ENCODE data around the gene APCDD1L.

APCDD1L gene

DNA sequence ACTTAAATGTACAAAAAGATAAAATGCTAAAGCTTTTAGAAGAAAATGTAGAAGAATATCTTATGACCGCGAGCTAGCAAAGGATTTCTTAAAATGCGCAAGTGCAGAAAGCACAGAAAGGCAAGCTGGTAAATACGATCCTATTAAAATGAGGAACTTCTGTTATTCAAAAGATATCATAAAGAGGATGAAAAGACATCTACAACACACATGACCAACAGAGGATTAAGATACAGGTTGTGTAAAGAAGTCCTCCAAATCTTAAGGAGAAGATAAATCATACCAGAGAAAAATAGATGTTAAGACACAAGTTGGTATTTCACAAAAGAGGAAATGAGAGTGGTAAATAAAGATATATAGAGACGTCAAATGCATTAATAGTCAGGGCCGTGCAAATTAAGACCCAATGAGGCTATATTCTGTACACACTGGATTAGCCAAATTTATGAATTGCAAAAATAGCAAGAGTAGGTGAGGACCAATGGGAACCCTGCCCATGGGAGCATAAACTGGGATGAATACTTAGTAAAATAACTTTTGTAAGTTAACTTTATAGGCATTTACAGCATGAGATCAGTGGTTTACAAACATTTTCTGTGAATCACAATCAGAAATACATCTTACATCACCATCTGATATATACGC lies 23.0 kb downstream of the APCDD1L start:
- no peak for DNase-seq (ENCODE audit: low read depth)

DNA sequence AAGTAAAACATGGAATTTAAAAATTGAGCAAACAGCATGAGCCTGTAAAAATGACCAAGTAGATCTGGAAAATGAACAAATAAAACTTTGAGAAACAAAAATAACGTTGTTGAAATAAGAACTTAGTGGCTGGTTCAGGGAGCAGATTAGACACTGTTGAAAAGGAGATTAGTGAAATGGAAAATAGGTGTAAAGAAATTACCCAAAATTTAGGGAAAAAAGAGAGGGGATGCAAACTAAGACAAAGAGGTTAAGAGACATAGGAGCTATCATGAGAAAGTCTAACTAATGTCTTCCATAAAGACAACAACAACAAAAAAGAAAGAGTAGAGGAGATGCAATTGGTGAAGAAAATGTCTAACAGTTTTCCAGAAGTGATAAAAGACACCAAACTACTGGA lies 29.0 kb downstream of the APCDD1L start:
- no peak for DNase-seq (ENCODE audit: low read depth)

DNA sequence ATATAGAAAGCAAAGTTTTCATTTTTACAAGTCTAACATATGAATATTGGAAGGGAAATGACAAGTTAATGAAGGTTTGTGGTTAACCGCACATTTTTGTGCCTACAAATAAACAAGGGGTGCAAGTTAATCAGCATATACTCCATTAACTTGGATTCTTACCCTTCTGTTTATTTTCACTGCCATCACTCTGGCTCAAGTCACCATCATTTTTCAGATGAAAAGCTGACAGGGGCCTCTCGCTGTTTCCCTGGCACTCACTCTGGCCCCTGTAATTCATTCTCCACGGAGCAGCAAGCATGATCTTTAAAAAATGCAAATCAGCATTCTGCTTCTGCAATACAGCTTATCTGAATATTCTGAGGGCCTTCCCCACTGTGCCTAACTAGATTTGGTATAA lies 29.8 kb downstream of the APCDD1L start:
- DNase-seq (ENCODE audit: low read depth), result no peak

DNA sequence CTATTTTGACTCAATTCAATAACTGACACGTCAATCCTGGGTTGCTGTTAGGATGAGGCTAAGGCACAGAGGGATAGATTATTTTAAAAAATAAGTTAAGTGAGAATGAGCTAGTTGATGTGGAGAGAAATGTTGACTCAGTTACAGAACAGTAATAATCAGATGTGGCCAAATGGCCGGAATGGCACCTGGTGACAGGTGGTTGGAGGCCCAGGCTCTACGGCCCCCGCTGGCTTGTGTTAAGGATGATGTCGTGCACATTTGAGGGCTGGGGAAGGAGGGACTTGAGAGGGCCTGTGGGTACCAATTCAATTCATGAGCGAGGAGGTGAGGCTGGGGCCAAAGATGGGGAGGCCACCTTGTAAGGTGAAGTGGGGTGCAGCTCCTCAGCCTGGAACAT lies 31.7 kb downstream of the APCDD1L start:
- DNase-seq (ENCODE audit: low read depth), result no peak

DNA sequence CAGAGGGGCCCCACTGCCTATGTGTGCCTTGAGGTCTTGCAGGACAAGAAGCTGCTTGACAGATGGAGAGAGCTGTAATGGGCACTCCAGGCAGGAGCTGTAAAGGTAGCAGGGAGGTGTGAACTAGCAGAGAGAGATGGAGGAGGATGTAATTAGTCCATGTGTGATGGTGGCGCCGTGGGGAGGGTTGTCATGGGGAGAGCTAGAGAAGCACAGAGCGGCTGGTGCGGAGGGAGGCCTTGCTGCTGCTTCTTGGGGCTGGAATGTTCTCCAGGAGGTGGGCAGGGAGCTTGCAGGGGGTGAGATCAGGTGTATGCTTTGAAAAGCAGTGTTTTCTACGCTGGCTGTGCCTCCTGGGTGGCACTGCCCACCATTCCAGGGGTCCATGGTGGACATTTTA lies 32.1 kb downstream of the APCDD1L start:
- no peak for DNase-seq (ENCODE audit: low read depth)

DNA sequence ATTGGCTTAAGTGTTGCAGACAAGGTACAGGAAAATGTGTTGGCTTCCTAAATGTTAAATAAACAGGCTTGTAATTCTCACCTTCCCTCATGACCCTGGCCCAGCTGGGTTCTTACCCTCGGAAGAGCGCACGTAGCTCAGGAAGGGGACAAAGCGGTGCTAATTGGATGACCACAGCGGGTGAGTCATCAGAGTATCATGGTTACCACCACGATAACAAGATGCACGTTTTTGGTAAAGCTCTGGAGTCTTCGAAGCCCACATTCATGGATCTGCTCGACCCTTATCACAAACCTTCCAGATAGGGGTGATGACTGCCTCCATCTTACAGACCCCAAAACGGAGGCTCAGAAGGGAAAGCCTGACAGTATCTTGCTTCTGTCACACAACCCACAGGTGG lies 32.8 kb downstream of the APCDD1L start:
- no peak for DNase-seq (ENCODE audit: low read depth)

DNA sequence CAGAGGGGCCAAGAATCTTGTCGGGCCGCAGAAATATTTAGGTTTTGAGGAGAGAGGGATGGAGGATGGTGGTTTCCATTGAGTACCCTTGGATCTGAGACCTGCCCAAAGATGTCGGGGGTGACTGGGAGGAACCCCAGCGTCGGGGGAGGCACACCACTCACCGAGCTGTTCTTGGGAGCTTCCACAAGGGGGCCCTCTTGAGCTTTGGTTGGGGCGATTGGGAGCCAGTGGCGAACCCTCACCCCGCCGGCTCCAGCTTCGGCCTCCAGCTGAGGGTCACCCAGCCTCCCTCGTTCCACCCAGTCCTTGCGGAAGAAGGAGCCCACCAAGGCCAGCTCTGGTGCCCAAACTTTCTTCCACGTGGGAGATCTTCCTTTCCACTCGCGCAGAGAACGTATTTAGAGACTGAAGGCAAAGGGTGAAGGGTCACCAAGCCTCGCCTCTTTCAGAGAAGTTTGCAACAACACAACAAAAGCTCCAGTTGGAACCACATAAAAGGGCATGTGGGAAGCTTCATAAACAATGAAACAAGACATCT lies 33.6 kb downstream of the APCDD1L start:
- peak; percentile 21 for DNase-seq (ENCODE audit: low read depth)

DNA sequence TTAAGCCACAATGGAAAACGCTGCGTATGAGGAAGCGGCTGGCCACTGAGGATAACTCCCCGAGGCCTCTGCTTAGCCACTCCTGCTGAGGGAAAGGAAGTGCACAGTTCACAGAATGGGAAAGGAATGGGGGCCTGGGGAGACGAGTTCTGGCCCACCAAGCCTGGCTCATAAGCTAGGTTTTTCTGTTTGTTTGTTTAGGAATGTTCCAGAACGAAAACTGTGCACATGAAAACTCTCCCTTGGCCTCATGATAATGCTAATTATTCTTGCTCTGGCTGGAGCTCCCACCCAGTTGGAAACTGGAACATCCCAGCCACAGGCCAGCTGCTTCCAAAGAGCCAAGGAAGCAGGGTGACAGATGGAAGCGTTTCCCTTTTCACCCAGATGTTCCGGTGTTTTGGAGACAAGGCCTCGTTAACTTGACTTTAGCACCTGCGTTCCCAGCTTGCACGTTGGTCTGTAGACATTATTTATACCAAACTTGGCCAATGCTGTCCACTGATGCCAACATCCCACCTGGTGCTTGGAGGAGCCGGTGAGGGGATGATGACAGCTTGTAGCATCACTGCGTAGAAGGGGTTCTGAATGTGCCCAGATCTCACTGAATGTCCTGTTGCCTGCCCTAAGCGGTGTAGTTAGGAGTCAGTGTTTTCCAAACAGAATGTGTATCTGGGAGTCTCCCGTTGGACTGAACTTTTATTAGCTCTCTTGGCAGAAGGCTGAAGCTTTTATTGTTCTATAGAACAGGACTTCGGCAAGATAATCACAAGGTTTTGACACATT lies 34.5 kb downstream of the APCDD1L start:
- DNase-seq (ENCODE audit: low read depth), result no peak

DNA sequence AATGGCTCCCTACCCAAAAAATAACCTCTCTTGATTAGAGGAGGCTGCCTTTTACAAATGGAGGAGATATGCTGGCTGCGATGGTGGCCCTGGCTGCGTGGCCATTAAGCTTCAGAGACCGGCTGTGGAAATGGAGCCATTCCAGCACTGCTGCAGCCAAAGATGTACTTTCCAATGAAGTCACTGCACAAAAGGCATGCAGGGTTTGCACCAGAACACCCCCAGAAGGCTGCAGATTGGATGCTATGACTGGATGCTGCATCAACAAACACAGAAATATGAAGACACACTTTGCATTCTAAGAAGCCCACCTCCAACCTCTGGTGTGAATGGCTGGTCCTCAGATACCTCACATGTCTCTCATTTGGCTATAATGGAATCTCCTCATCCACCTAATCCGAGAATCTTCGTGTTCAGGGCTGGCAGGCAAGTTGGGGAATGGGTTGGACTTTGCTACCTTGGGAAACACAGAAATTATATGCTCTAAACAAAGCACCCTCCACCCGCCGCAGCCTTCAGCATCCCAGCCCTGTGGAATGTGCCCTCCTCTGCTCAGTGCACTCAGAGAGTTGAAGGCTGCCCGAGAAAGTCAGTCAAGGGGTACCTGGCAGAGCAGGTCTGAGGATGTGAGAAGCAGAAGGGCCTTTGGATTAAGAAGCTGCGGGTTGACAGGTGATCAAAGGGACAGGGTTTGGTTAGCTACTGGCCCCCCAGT lies 35.3 kb downstream of the APCDD1L start:
- no peak for DNase-seq (ENCODE audit: low read depth)

DNA sequence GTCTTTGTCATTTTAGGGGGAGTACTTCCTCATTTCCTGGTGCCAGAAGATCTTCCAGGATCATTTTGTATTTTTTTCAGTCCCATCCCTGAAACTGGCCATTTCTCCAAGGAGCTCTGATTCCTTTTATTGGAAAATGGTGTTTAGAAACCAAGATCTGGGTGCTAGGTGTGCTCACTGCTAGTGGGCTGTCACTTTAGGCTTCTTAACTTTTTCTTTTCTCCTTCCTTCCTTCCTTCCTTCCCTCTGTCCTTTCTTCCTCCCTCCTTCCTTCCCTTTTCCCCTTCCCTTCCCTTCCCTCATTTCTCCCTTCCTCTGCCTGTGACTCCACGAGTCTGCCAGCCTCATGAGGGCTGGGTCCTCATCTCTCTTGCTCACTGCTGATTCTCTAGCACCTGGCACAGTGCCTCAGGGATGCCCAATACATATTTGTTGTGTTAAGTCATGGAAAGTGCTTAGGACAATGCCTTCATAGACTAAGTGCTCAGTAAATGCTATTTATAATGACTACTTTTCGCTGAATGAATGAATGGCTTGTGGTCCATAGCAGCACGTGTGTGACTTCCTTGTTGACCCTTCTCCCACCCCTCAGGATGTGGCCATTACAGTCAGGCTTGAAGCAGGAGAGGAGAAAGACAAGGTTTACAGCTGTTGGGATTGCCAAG lies 36.9 kb downstream of the APCDD1L start:
- DNase-seq (ENCODE audit: low read depth), result no peak

DNA sequence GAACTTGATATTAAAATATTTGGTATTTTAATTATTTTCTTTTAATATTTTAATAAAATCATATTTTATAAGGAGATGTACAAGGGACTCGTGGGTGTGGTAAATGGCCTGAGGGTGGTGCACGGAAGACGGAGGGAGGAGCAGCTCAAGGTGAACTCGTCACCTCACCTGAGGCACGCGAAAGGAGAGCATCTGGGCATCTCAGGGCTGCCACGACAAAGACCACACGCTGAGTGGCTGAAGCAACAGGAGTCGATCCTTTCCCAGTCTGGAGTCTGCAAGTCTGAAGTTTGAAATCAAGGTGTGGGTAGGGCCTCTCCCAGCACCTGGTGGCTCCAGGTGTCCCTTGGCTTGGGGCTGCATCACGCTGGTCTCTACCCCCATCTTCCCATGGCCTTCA lies 39.7 kb downstream of the APCDD1L start:
- DNase-seq (ENCODE audit: low read depth), result no peak

DNA sequence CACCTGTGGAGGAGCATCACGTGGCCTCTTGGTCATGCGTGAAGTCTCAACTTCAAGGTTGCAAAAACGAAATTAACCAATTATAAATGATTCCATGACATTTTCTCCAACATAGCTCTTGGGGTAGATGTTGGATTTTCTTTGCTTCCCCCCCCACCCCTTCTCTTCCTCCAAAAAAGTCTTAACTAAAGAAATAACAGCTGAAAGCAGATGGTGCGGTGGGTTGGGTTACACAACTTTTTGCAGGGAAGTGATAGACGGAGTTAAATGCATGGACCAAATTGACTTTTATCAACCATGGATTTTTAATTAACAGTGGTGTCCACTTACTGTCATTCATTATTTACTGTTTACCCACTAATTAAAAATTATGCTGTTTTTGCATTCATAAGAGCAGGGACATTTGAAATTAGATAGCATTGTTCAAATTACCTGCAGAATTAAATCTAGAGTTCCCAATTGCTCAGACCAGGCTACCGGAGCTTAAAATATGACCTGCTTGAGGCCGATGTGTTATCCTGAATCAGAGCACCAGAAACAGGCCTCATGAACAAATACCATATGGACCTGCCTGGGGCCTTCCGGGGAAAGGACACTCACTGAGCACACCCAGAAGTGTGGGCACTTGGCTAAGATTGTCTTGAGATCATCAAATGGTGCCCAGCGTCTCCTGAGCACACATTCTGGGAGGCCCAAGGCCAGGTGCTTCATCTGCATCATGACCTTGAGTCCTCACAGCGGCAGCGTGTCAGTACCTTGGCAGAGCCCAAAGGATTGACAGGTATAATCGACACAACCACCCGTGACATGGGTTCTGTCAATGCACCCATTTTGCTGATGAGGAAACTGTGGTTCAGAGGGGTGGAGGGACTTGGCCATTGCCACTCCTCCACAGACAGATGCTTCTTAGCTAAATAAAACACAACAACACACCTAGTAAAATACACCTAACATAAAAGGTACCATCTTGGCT lies 41.5 kb downstream of the APCDD1L start:
- DNase-seq (ENCODE audit: low read depth), result no peak

DNA sequence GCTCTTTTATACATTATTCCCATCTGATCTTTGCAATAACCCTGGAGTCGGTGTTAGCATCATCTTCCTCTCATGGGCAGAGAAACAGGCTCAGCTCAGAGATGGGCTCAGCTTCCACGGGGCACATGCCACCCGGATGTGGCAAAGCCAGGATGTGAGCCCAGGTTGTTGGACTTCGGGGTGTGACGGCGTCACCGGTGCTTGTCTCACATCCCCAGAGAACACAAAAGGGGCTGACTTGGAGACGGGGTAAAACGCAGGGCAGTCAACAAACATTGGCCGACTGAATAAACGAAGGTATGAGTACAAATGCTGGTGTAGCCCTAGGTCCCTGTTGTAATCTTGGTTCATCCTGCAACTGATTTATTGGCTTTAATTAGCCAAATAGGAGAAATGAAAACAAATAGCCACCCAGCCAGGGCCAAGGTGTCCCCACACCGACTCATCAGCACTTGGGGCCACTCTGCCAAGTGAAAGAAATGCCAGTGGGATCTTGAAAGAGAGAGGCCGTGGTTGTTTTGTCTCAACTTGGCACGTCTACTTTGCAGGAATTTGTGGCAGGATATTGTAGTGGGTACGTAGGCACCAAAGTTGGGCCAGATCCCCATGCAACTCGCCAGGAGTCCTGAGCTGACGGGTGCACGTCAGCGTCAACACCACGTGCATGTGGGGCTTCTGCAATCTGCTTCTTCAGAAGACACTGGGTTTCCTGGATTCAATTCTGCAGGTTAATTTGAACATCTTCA lies 42.8 kb downstream of the APCDD1L start:
- DNase-seq (ENCODE audit: low read depth), result no peak

DNA sequence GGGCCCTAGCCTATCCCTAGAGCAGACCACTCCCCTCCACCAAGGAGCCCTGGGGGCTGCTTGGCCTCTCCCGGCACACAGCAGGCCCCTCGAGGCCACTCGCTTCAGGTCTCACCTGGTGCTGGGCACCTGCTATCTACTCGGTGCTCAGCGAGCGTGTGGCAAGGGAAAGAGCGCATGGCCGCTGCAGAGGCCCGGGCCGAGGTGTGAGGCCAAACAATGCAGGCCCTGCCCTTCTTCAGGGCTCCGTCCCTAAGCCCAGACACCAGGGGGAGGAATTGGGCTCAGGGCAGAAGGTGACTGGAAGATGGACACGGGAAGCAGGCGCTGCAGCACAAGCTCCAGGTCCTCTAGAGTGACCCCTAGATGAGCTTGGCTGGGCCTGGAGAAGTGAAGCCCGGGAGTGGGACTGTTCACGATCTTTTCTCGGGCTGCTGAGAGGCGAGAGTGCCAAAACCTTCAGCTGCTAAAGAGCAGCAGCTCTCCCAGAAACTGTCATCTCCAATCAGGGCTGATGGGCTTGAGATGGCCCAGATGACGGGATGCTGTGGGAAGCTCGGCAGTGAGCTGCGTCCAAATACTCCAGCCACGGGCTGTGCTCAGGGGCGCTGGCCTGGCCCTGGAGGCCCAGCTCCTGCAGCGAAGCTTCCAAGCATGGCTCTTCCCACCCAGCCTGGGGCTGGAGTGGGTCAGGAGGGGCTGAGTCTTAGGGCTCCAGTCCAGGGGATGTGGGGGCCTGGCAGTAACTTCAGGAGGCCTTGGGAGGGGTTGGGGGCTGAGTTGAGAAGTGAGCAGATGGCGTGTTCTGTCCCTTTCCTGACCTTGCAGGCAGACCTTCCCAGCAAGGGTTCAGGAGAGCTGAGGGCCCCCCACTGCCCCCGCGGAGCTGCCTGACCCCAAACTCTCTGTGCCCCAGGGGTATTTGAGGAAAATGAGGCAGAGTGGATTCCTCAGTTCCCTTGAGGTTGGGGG lies 43.7 kb downstream of the APCDD1L start:
- DNase-seq (ENCODE audit: low read depth), result no peak

DNA sequence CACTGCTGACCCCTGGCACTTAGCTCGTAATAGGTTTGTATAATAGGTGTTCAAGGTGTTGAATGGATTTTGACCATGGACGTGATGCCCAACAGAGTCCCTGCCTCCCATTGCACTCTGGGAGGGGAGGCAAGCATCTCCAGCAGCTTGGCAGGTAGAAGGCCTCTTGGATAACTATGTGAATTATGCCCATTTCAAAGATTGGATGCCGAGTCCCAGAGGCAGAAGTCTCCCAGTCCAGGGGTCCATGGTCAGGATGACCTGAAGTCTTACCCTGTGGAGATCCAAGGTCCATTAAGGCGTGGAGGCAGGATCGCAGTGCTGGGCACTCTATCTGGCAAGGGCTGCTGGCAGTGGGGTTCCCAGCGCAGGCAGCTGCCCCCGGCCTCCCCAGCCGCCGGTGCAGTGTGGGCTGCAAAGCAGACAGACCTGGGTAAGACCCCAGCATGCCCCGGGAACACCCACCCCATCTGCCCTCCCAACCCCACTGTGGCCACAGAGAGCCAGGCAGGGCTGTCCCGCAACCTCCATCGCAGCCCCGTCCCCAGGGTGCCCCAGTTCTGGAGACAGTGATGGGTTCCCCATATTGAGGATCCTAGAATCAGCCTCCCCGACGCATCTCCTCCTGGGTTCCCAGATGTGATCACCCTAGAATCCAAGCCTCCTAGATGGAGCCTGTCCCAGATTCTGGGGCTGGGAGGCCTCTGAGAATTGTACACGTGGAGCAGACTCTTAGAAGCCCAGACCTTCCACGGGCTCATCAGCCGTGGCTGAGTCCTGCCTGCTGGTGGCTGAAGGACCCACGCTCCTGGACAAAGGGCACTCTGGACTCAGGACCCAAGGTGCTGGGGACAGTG lies 44.6 kb downstream of the APCDD1L start:
- DNase-seq (ENCODE audit: low read depth), result no peak

DNA sequence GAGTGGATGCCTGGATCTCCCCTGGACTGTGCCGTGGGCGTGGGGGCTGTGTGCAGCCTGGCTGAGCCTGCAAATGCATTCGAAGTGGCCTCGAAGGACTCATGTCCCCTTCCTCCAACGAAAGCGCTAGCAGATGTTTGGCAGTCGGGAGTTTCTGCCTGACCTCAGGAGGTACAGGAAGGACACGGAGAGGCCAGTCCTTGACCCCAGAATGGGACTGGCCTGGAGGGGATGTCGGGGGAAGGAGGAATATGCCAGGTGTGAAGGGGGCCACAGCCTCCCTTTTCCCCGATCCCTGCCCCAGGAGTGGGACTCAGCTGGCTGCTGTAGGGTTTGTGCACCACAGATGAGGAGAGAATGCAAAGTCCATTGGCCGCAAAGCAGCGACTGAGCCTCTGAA lies 45.6 kb downstream of the APCDD1L start:
- no peak for DNase-seq (ENCODE audit: low read depth)

DNA sequence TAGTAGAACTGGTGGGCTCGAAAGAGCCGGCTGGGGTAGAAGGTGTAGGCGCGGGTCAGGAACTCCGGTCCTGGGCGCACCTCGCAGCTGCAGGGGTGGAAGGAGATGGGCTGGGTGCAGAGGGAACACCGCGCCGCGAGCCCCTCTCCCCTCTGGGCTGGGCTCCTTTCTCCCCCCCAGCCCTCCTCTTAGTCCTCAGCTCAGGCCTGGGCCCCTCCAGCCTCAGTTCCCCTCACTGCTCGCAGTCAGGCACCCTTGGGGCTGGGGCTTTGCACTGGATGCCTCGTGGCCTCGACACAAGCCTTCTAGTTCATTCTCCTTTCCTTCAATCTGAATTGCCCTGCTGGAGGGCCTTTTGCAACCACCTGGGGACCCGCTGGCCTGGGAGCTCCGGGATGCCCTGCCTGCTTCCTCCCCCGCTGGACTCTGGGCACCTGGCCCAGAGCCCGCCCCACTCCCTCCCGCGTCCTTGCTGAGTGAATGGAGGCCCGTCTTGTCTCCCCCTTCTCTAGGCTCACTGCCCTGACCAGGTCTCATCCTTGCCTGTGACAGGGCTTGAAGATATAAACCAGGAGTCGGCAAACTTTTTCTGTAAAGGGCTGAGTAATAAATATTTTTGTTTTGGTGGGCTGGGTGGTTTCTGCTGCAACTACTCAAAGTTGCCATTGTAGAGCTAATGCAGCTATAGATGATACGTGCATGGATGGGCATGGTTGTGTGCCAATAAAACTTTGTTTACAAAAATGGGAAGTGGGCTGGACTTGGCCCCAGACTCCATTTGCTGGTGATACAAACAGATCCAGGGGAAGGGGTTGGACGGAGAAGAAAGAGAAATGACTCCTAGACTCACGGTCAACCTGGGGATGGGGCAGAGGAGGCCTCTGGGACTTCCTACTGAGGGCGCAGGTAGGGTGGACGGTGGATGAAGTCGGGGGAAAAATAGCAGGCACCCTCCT lies 47.3 kb downstream of the APCDD1L start:
- DNase-seq (ENCODE audit: low read depth), result no peak
